A172 (cell line): ENCODE measurements around the gene NR2F1-AS1. TPM values are rescaled to one million over a fixed set of nuclear protein-coding genes. Genes with fewer than 3 reads are reported as not detected.
"Not testable (repeated sequence)": the region's sequence is repeated elsewhere in the genome, so short reads cannot be mapped to it uniquely, and the experiment has no call there.

Experiments used
- DNase-seq: peaks from one replicate; pipeline ENCODE4 v3.0.0-alpha.2; 2015; ENCODE audit warnings: low spot score
- total RNA-seq: library from RNA; depleted of rRNA; stranded (reverse); fragments of >200 nt; shearing (Covaris generic); gene quantifications from 2 replicates; pipeline ENCODE4 v1.2.3, GENCODE V29; 2014

The NR2F1-AS1 gene
- total RNA-seq, 1 experiment from 2014 or later: 24.4 TPM

DNA sequence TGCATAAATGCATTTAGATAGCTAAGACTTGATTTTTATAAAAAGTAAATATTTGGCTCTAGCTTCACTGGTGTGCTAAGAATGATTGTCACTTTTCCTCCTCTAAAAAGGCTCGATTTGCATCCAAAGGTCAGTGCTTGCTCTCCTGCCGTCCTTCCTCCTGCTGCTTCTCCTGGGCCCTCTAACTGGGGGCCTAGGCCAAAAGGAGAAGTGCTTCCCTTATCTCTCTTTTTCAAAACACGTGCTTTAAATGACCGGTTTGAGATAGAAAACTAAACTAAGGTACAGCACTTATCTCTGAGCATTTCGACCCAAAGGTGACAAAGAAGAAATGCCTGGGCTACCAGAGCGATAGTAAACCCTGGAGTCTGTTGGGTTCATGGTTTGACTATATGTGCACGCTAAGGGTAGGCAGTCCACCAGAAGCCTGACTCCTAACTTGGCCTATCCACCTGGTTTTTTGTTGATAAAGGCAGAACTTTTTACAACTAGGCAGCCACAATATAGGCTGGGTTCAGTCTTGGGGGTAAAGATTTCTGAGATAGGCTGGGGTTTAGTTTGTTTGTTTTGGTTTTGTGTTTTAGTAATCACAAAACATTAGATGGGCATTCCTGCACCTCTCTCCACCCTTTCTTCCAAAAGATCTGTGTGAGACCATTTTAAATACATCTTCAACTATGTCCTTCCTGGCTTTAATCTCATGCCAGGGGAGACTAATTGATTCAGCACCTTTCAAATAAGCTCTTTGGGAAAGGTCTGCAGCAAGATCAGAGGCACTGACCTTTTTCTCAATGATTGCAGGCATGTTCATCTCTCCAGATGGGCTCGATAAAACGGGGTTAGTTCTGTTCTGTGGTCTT lies 3.8 kb downstream of the NR2F1-AS1 start:
- DNase-seq: no peak

- DNase-seq: no peak
Measured at GRCh38 chr5:93575461-93576414, 5.3 kb downstream of the NR2F1-AS1 start.

- DNase-seq: no peak
Measured at GRCh38 chr5:93574491-93575305, 6.3 kb downstream of the NR2F1-AS1 start.

DNA sequence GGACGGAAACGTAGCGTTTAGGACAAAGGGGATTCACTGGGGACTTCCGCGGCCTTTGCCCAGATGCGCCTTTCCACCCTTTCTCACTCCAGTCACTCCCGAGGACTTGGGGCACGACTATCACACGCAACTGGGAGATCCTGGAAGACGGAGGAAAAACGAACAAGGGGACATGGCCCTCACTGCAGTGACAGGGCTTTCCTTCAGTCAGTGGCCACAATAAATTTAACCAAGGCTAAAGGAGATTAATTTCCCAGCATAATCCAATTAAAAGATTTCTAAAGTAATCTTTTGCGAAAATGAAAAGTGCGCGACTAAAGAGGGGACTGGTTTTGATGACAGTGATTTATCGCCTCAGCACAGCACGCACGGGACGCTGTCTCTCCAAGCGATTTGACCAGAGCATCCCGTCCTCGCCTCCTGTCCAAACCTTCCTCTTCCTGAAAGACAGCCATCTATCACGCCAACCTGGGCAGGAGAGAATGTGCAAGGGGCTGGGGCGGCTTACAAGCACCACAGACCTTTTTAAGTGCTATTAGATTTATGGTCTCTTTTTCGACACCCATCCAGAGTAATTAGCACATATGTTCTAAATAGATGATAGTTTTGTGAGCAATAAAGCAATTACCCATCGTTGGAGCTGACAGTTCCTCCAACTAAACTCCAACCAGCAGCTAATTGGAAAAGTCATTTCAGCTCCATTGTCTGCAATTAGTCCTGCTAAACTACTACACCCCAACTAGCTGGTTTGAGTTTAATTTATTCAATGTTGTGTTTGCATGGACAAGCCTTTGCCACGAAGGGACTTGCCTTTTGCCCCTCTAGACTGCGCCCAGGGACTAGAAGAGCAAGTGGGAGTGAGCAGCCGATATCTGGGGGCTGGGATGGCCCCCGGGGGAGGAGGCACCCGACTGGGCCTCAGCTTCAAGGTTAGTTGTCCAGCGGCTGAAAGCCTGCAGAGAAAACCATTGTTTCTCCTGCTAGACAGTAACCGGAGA lies 7.4 kb downstream of the NR2F1-AS1 start:
- no peak for DNase-seq

DNA sequence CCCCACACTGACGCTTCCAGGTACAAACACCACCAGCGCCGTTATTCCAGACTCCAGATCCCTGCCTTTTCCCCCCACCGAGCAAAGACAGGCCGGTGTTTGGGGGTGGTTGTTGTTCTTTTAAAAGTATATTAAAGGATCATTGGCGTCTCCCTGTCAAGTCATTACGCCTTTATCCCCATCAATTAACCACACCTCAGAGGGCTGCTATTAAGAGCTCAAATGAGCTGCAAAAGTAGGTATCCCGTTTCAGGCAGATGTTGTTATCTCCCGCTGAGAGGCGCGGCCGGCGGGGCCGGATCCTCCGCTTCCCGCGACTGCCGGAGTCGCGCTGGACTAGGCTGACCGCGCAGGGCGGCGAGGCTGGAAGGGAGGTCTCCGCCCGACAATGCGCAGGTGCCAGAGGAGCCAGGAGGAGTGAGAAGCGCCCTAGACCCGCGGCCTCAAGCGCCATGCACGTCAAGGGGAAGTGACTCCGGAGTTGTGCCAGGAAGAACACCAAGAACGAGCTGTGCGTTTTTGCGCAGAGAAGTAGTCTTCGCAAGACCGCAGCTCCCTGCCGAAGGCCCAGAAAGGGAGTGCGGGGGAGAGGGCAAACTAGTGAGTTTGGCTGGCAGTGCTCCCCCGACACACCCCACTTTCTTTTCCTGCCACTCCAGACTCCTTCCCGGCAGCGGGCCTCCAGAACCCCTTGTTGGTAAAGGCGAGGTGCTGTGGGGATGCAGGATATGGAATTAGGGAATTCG lies 8.2 kb downstream of the NR2F1-AS1 start:
- DNase-seq: no peak

- no peak for DNase-seq
Measured at GRCh38 chr5:93572101-93572607, 8.9 kb downstream of the NR2F1-AS1 start.

DNA sequence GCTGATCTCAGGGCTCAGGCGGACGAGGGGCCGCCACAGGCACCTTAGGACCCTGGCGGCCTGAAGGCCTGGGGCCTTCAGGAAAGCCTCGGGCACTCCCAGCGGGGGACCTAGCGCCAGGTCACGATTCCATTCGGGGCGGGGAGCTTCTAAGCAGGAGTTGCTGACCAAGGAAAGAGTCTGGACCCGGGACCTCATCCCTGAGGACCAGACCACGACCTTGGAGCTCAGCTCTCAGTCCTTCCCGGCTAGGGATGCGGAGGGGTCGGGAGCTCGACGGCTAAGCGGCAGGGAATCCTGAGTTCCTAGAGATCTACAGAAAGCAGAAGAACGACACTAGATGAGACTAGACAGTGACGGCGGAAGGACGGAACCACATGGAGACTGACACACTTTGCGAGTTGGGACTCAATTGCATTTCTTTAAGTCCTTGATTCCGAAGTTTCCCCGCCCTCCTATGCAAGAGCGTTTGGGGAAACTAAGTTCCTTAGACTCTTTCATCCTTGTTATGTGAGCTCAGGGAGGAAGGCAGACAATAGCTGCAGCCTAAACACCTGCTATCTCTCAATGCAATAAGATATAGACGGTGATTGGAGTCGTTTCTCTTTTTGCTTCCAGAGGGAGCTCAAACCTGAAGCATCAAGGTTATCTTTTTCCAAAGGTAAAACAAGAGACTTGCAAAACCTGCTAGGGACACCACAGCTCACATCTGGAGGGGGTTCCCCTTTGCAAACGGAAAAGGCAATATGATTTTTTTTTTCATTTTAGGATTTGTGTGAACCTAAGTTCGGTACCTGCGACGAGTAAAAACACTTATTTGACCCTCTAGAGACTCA lies 9.7 kb downstream of the NR2F1-AS1 start:
- DNase-seq: no peak

DNA sequence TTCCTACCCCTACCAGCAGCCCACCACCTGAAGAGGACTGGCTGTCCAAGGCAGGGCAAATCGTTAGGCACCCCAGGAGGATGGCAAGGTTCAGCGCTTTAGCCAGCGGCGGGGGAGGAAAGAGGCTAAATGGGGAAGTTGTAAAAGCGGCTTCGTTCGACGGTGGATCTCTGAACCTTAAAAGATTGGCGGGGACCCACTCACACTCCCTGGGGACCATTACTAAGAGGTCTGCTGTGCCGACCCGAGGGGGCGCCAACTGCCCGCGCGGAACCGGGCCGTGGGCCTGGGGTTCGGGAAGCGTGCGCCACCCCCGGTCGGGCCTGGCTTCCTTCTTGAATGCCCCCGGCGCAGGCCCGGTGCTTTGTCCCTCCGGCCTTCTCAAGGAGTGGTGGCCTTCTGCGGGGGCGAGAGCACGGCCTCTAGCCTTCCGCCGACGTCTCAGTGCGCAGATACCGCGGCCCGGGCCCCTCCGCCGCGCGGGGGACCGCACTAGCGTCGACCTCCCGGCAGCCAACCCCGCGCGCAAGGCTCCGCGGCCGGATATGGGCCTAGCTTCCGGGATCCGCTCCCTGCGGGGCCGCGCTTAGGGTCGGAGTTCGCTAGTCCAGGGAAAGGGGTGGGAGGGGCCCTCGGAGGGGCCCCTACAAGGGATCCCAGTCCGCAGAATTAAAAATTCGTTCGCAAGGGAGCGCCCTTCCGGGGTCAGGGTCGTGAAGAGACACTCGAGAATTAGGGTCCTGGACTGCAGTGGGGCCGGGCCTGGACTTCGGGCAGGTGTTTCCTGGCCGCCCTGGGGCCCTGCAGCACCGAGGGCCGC lies 10.5 kb downstream of the NR2F1-AS1 start:
- no peak for DNase-seq

DNA sequence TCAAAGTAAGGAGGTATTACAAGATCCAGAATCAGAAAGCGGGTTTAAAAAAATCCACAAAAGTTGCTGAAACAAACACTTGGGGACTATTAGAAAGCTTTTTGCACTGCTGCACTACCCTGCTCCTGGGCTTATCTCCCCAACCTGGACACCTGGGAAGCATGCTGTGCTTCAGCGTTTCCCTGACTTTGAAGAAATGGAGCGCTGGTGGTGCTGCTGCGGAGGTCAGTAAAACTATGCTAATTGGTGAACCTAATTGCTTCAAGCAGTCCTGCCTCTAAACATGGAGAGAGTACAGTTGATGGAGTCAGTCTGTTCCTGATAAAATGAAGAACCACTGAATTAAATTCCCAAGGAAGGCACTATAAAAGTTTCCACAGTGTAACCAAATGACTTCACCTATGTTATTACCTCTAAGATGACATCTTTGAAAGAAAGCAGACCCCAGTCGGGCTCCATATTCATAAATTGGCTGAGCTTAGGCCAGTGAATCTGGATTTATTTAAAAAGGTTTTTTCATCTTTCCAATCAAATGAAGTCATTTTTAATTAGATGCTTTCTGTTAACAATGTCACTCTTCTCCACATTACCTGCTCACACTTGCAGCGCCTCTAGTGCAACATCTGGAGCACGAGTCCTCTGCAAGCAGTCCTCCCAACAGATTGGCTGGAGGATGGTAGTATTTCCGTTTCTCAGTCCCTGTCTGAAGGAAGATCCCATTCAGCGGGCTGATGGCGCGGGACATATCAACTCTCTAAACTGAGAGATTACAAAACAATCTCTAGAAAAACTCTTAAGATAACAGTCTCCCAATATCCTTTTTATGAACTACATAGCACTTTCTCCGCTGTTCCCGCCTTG lies 11.5 kb downstream of the NR2F1-AS1 start:
- no peak for DNase-seq

- no peak for DNase-seq
Measured at GRCh38 chr5:93567424-93567823, 13.6 kb downstream of the NR2F1-AS1 start.

DNA sequence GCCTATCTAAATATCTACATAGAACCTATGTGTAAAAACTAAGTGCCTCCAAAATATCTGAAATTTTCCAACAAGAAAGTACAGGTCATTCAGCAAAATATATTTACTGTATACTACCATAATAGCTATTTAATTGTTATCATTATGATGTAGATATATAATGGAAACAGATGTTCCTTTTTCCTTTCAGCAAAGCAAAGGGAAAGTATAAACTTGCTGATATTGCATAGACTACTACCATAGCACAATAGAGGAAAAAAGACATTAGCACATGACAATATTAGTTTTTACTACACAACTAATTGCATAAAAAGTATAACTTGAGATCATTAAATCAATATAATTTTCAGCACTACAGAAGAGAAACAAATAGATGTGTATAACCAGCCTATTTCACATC lies 14.9 kb downstream of the NR2F1-AS1 start:
- DNase-seq: no peak

- no peak for DNase-seq
Measured at GRCh38 chr5:93557021-93557604, 23.9 kb downstream of the NR2F1-AS1 start.

DNA sequence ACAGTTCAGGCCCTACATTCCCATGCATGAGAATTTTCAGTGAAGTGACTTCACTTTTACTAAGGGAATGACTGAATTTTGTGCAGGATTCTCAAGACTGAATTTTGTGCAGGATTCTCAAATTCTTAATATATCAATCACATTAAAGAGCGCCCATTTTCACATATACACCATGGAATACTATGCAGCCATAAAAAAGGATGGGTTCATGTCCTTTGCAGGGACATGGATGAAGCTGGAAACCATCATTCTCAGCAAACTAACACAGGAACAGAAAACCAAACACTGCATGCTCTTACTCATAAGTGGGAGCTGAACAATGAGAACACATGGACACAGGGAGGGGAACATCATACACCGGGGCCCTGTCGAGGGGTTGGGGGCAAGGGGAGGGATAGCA lies 31.4 kb downstream of the NR2F1-AS1 start:
- not testable (repeated sequence) for DNase-seq

DNA sequence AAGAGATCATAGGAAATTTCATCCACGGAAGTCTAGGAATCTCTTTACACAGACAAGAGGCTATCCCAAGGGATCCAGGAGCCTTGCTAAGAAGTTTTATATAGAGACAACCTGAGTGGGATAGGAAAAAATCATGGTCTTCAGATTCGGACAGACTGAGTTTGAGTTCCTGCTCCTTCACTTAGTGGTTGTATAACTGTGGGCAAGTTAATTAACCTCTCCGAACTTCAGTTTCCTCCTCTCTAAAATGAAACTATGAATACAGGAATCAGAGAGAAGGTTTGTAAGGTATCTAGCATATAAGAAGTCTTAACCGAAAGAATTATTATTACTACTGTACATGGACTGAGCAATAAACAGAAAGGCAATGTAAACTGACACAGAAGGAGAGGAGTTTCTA lies 35.1 kb downstream of the NR2F1-AS1 start:
- DNase-seq: no peak

GRCh38 chr5:93532370-93532769 lies 48.6 kb downstream of the NR2F1-AS1 start:
- peak; percentile 29 for DNase-seq

GRCh38 chr5:93521815-93522214 lies 59.2 kb downstream of the NR2F1-AS1 start:
- DNase-seq: not testable (repeated sequence)
